OCI-LY7 (cell line): Measurements from ENCODE around the gene ZNF358.

Experiments
- EZH2phosphoT487 ChIP-seq: fragments of 200-600 bp; sonication (generic); IDR thresholded peaks from 2 replicates; pipeline ENCODE4 v1.6.1; 2018; ENCODE audit warnings: low read depth, borderline replicate concordance, mild to moderate bottlenecking, mixed run types, antibody characterized with exemption, low read length, moderate library complexity, mixed read lengths
- TF ChIP-seq, protein P1 (sequence below): fragments of 200-600 bp; sonication (generic); conservative IDR thresholded peaks from 2 replicates; pipeline ENCODE4 v1.5.1; 2014; ENCODE audit warnings: mild to moderate bottlenecking, antibody characterized with exemption, low read length, moderate library complexity, mixed read lengths

DNA sequence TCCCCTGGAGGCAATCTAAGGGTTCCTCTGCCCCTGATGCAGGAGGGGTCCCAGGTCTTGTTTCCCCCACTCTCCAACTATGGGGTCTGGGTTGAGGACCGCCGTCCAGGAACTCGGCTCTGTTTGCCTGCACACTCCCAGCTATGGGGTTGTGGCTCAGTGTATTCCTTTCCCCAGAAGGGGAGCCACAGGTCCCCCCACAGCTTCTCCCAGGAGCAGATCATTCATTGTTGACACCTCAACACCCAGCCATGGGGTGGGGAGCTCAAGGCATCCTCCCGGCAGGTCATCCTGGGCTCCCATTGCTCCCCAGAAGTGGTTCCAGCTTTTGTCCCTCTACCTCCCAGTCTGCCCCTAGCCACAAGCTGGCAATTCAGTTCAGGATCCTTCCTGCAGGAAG lies 975 bp downstream of the ZNF358 start:
- TF ChIP-seq, protein P1, sequence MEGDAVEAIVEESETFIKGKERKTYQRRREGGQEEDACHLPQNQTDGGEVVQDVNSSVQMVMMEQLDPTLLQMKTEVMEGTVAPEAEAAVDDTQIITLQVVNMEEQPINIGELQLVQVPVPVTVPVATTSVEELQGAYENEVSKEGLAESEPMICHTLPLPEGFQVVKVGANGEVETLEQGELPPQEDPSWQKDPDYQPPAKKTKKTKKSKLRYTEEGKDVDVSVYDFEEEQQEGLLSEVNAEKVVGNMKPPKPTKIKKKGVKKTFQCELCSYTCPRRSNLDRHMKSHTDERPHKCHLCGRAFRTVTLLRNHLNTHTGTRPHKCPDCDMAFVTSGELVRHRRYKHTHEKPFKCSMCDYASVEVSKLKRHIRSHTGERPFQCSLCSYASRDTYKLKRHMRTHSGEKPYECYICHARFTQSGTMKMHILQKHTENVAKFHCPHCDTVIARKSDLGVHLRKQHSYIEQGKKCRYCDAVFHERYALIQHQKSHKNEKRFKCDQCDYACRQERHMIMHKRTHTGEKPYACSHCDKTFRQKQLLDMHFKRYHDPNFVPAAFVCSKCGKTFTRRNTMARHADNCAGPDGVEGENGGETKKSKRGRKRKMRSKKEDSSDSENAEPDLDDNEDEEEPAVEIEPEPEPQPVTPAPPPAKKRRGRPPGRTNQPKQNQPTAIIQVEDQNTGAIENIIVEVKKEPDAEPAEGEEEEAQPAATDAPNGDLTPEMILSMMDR, result no peak
- no peak for TF ChIP-seq EZH2phosphoT487
